CD4-positive, alpha-beta T cell treated with Interferon gamma for 1 hour (primary cell): ENCODE data around the gene PLAAT1.

ENCODE experiments used
- DNase-seq: peaks from one replicate; pipeline ENCODE4 v3.0.0-alpha.2; 2020

PLAAT1 gene

GRCh38 chr3:193240850-193241706, at the start of gene PLAAT1:
TSS of gene PLAAT1 (plus strand) at chr3:193241222. CDS start at chr3:193255651, 14,429 bp downstream.
- no peak for DNase-seq

GRCh38 chr3:193194371-193194770, 46.7 kb upstream of the PLAAT1 start:
- DNase-seq, result no peak

- no peak for DNase-seq
These were observed 44.3 kb upstream of the PLAAT1 start for GRCh38 chr3:193196746-193197145.

- no peak for DNase-seq
These were observed 33.4 kb upstream of the PLAAT1 start for GRCh38 chr3:193207290-193208273.

- no peak for DNase-seq
These were observed 30.4 kb upstream of the PLAAT1 start for GRCh38 chr3:193210618-193211017.

- no peak for DNase-seq
These were observed 29.8 kb upstream of the PLAAT1 start for GRCh38 chr3:193211173-193211572.

- DNase-seq, result no peak
These were observed 29.0 kb upstream of the PLAAT1 start for GRCh38 chr3:193211984-193212383.

- DNase-seq, result no peak
These were observed 28.2 kb upstream of the PLAAT1 start for GRCh38 chr3:193212844-193213243.

GRCh38 chr3:193214445-193214844, 26.6 kb upstream of the PLAAT1 start:
- DNase-seq, result no peak

- no peak for DNase-seq
These were observed 15.5 kb upstream of the PLAAT1 start for GRCh38 chr3:193225302-193226125.

GRCh38 chr3:193228206-193228605, 12.8 kb upstream of the PLAAT1 start:
- DNase-seq, result no peak

- DNase-seq, result no peak
These were observed 11.1 kb upstream of the PLAAT1 start for GRCh38 chr3:193229851-193230420.

- DNase-seq, result no peak
These were observed 10.4 kb upstream of the PLAAT1 start for GRCh38 chr3:193230610-193231009.

GRCh38 chr3:193231201-193231600, 9.8 kb upstream of the PLAAT1 start:
- no peak for DNase-seq

- DNase-seq, result no peak
These were observed 4.4 kb upstream of the PLAAT1 start for GRCh38 chr3:193236599-193236998.

GRCh38 chr3:193237030-193237429, 4.0 kb upstream of the PLAAT1 start:
- no peak for DNase-seq

- DNase-seq, result no peak
These were observed 579 bp upstream of the PLAAT1 start for GRCh38 chr3:193240436-193240849.

GRCh38 chr3:193241716-193242115, 694 bp downstream of the PLAAT1 start:
- DNase-seq, result no peak

GRCh38 chr3:193243571-193243970, 2.5 kb downstream of the PLAAT1 start:
- DNase-seq, result no peak

GRCh38 chr3:193248848-193249468, 7.9 kb downstream of the PLAAT1 start:
- no peak for DNase-seq

- no peak for DNase-seq
These were observed 9.5 kb downstream of the PLAAT1 start for GRCh38 chr3:193250492-193250891.
